ENCODE results near the gene RYK.

- TF ChIP-seq CTCF (IDR thresholded peaks at IDR 0.05) = no peak
- TF ChIP-seq EP300 (IDR thresholded peaks at IDR 0.05; ENCODE audit: borderline replicate concordance in 1 of 2, low read depth in 1 of 2, low read length in 1 of 2) = no peak
- no peak for TF ChIP-seq RCOR1 (IDR thresholded peaks at IDR 0.05; ENCODE audit: low read length)
- no peak for TF ChIP-seq POLR2AphosphoS5 (IDR thresholded peaks at IDR 0.05; ENCODE audit: low read depth, low read length)
- TF ChIP-seq TAF1 (IDR thresholded peaks at IDR 0.05; ENCODE audit: borderline replicate concordance, low read depth, low read length) = no peak
- no peak for TF ChIP-seq JUND (IDR thresholded peaks at IDR 0.05)
- no peak for TF ChIP-seq RXRA (IDR thresholded peaks at IDR 0.05; ENCODE audit: borderline replicate concordance, low read depth)
- TF ChIP-seq USF2 (IDR thresholded peaks at IDR 0.05; ENCODE audit: borderline replicate concordance, low read depth, low read length) = no peak
- TF ChIP-seq NRF1 (IDR thresholded peaks at IDR 0.05; ENCODE audit: low read depth, low read length) = no peak
- TF ChIP-seq SMC3 (IDR thresholded peaks at IDR 0.05; ENCODE audit: low read depth, low read length) = no peak
- no peak for TF ChIP-seq EZH2phosphoT487 (IDR thresholded peaks at IDR 0.05; ENCODE audit: borderline replicate concordance, low read depth)
- no peak for TF ChIP-seq GABPA (IDR thresholded peaks at IDR 0.05; ENCODE audit: low read depth)
- TF ChIP-seq TCF12 (IDR thresholded peaks at IDR 0.05) = no peak
- TF ChIP-seq REST (IDR thresholded peaks at IDR 0.05; ENCODE audit: low read depth, low read length) = no peak
Measured at GRCh38 chr3:134294302-134295280, 43.9 kb upstream of the RYK start.
